Measurements from ENCODE around the gene GAREM1. TPM values are rescaled to one million over a fixed set of nuclear protein-coding genes. Genes with fewer than 3 reads are reported as not detected.

GAREM1 gene
- total RNA-seq, 1 experiment from 2014 or later, result 11.1 TPM

- TF ChIP-seq CEBPB (IDR thresholded peaks at IDR 0.05; ENCODE audit: low read depth) (no peak), EZH2 (IDR thresholded peaks at IDR 0.05) (no peak), RAD21 (IDR thresholded peaks at IDR 0.05; ENCODE audit: low read depth) (no peak), FOSL1 (IDR thresholded peaks at IDR 0.05; ENCODE audit: low read depth) (no peak)
Observed at GRCh38 chr18:32468147-32468845, 2.4 kb downstream of the GAREM1 start (continued).

GRCh38 chr18:32461709-32462272 is 8.9 kb downstream of the GAREM1 start:
- no TSS peak for BruUV-seq (replicated peaks)
- H3K9me3 ChIP-seq (ENCODE audit: control insufficient read depth in 1 of 2, insufficient read depth in 1 of 2, low read depth in 1 of 2, low read length in 2 of 2), result no peaks in the 10 kb centered on the region
- H4K20me1 ChIP-seq (ENCODE audit: insufficient read depth), result no peaks in the 10 kb centered on the region
- ATAC-seq, result no peak
- no peak overlapping the region for H3K9ac ChIP-seq (ENCODE audit: low read length)
- ChIA-PET CTCF (interaction anchor here (1.4 kb wide), 1 partner anchor 172 kb away, joined by 5 read pairs; no protein-coding TSS in a partner anchor), RAD21 (ENCODE audit: low non-redundant PET in 1 of 2, low total read pairs in 2 of 2, uncharacterized antibody in 2 of 2, unreplicated experiment in 2 of 2) (no interaction called here), POLR2A (no interaction called here)
- peak in 1 of 3 experiments; percentile 31; a peak in 2 of 6 replicates for TF ChIP-seq CTCF (IDR thresholded peaks at IDR 0.05 in 2 of 3, conservative IDR thresholded peaks at IDR 0.05 in 1 of 3; ENCODE audit: borderline replicate concordance in 1 of 3, insufficient read depth in 1 of 3, low read depth in 2 of 3, low read length in 2 of 3)
- no peak for TF ChIP-seq MAX (IDR thresholded peaks at IDR 0.05)
- intact Hi-C loops (cut with micrococcal nuclease), result no loop called here
- H3K4me3 ChIP-seq (replicated peaks in 1 of 2; ENCODE audit: low read depth in 1 of 2, low read length in 2 of 2), result no peak overlapping the region
- no peak for DNase-seq (ENCODE audit: low read depth, low spot score)
- no peak overlapping the region for H3K4me2 ChIP-seq (ENCODE audit: low read length)
- H3K27ac ChIP-seq (ENCODE audit: low read depth, low read length), result no peak overlapping the region
- H3K27me3 ChIP-seq (ENCODE audit: insufficient read depth, low read length), result no peaks in the 10 kb centered on the region
- no peaks in the 10 kb centered on the region for H3K36me3 ChIP-seq (ENCODE audit: control insufficient read depth in 1 of 2, insufficient read depth in 2 of 2, low read length in 2 of 2)
- no peaks in the 10 kb centered on the region for H3K4me1 ChIP-seq (ENCODE audit: control insufficient read depth in 1 of 2, insufficient read depth in 2 of 2, low read length in 2 of 2)
- H3K79me2 ChIP-seq (ENCODE audit: insufficient read depth, low read length), result peaks cover 10% of the 10 kb centered on the region
- H2AFZ ChIP-seq (ENCODE audit: low read depth, low read length, poor library complexity, severe bottlenecking), result no peak overlapping the region
- 0 out of 2 replicates have a peak, but pooled peaks cover 3% of the 10 kb centered on the region for H3K9me2 ChIP-seq (ENCODE audit: insufficient read depth)

All from HCT116 (cell line).